DOHH2 (cell line): ENCODE data around the gene XAF1.

ENCODE experiments used
- H3F3A ChIP-seq: fragments of 200-600 bp; sonication (generic), shearing (Covaris generic); 2 replicates; pipeline ENCODE4 v1.6.0; 2016; ENCODE audit warnings: antibody characterized with exemption, mild to moderate bottlenecking; ENCODE audit not compliant: control insufficient read depth, insufficient read depth
- H3K27ac ChIP-seq: fragments of 200-600 bp; sonication (generic); 2 replicates; pipeline ENCODE4 v1.5.1; 2014; ENCODE audit warnings: low read depth, mild to moderate bottlenecking, low read length, moderate library complexity
- H3K27me3 ChIP-seq: fragments of 200-600 bp; sonication (generic); 2 replicates; pipeline ENCODE4 v1.6.1; 2014; ENCODE audit warnings: mild to moderate bottlenecking, low read length, mixed read lengths; ENCODE audit not compliant: control insufficient read depth
- H3K36me3 ChIP-seq: fragments of 200-600 bp; sonication (generic); 2 replicates; pipeline ENCODE4 v1.6.1; 2014; ENCODE audit warnings: mild to moderate bottlenecking, low read length, moderate library complexity, mixed read lengths; ENCODE audit not compliant: control insufficient read depth
- H3K4me1 ChIP-seq: fragments of 200-600 bp; sonication (generic); 2 replicates; pipeline ENCODE4 v1.6.1; 2014; ENCODE audit warnings: mild to moderate bottlenecking, low read length, mixed read lengths; ENCODE audit not compliant: control insufficient read depth
- H3K4me2 ChIP-seq: fragments of 200-600 bp; sonication (generic); 2 replicates; pipeline ENCODE4 v1.6.0; 2014; ENCODE audit warnings: mild to moderate bottlenecking, low read length, moderate library complexity
- H3K4me3 ChIP-seq: fragments of 200-600 bp; sonication (generic); 2 replicates; pipeline ENCODE4 v1.5.1; 2014; ENCODE audit warnings: mild to moderate bottlenecking, low read length, mixed read lengths
- H3K79me2 ChIP-seq: fragments of 200-600 bp; sonication (generic); 2 replicates; pipeline ENCODE4 v1.6.1; 2014; ENCODE audit warnings: mild to moderate bottlenecking, low read length, mixed read lengths; ENCODE audit not compliant: control insufficient read depth
- H3K9me2 ChIP-seq: fragments of 200-600 bp; sonication (generic); replicated peaks from 2 replicates; pipeline ENCODE4 v1.6.1; 2014; ENCODE audit warnings: mild to moderate bottlenecking, low read length, mixed read lengths; ENCODE audit not compliant: control insufficient read depth
- H3K9me3 ChIP-seq: fragments of 200-600 bp; sonication (generic); 2 replicates; pipeline ENCODE4 v1.6.1; 2014; ENCODE audit warnings: antibody characterized with exemption, low read length, mixed read lengths; ENCODE audit not compliant: control insufficient read depth, insufficient read depth
- H4K20me1 ChIP-seq: fragments of 200-600 bp; sonication (generic); 2 replicates; pipeline ENCODE4 v1.6.0; 2014; ENCODE audit warnings: low read depth, mild to moderate bottlenecking, antibody characterized with exemption, low read length, moderate library complexity; ENCODE audit not compliant: control insufficient read depth, insufficient read depth
- EZH2phosphoT487 ChIP-seq: fragments of 200-600 bp; sonication (generic); IDR thresholded peaks from 2 replicates; pipeline ENCODE4 v1.6.1; 2017; ENCODE audit warnings: borderline replicate concordance, mild to moderate bottlenecking, antibody characterized with exemption, low read length, moderate library complexity, mixed read lengths
- TF ChIP-seq, protein P1 (sequence below): fragments of 200-600 bp; sonication (generic); IDR thresholded peaks from one replicate; pipeline ENCODE4 v1.5.1; 2014; ENCODE audit warnings: antibody characterized with exemption, mild to moderate bottlenecking, low read depth, low read length; ENCODE audit not compliant: poor library complexity, severe bottlenecking

The XAF1 gene

GRCh38 chr17:6787081-6787693 lies 31.3 kb downstream of the XAF1 start:
- Histone ChIP-seq H3K4me2 (no peak overlapping the region), H3K9me3 (no peaks in the 10 kb centered on the region), H3F3A (no peaks in the 10 kb centered on the region), H3K79me2 (no peaks in the 10 kb centered on the region), H3K27me3 (peaks cover 16% of the 10 kb centered on the region), H3K4me1 (no peaks in the 10 kb centered on the region), H3K36me3 (no peaks in the 10 kb centered on the region), H3K4me3 (no peak overlapping the region), H3K27ac (no peak overlapping the region), H3K9me2 (no peaks in the 10 kb centered on the region), H4K20me1 (no peaks in the 10 kb centered on the region)
- TF ChIP-seq EZH2phosphoT487, result no peak
- TF ChIP-seq, protein P1, sequence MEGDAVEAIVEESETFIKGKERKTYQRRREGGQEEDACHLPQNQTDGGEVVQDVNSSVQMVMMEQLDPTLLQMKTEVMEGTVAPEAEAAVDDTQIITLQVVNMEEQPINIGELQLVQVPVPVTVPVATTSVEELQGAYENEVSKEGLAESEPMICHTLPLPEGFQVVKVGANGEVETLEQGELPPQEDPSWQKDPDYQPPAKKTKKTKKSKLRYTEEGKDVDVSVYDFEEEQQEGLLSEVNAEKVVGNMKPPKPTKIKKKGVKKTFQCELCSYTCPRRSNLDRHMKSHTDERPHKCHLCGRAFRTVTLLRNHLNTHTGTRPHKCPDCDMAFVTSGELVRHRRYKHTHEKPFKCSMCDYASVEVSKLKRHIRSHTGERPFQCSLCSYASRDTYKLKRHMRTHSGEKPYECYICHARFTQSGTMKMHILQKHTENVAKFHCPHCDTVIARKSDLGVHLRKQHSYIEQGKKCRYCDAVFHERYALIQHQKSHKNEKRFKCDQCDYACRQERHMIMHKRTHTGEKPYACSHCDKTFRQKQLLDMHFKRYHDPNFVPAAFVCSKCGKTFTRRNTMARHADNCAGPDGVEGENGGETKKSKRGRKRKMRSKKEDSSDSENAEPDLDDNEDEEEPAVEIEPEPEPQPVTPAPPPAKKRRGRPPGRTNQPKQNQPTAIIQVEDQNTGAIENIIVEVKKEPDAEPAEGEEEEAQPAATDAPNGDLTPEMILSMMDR, result no peak

DNA sequence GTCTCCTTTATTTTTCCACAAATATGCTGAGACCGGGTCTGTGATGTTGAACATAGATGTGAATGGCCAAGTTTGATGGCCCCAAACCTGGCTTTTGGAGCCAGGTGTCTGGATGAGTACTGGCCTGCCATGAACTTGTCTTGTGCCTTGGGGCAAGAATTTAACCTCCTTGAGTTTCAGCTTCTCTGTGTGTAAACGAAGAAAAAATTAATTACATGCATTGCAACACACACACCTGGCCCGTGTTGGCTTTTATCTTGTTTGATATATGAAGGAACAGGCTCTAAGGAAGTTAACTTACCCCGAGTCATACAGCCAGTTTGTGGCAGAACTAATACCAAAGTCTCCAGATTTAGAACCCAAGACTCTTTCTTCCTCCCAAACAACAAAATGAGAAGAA lies 33.3 kb downstream of the XAF1 start:
- Histone ChIP-seq H3K4me3 (no peak overlapping the region), H3K79me2 (no peaks in the 10 kb centered on the region), H3K36me3 (no peaks in the 10 kb centered on the region), H3K9me2 (no peaks in the 10 kb centered on the region), H3K4me2 (no peak overlapping the region), H3K9me3 (no peaks in the 10 kb centered on the region), H4K20me1 (no peaks in the 10 kb centered on the region), H3K27ac (no peak overlapping the region), H3K27me3 (peaks cover 19% of the 10 kb centered on the region), H3F3A (no peaks in the 10 kb centered on the region), H3K4me1 (no peaks in the 10 kb centered on the region)
- TF ChIP-seq, protein P1, result no peak
- TF ChIP-seq EZH2phosphoT487, result no peak

GRCh38 chr17:6793748-6794493 lies 38.1 kb downstream of the XAF1 start:
- no peaks in the 10 kb centered on the region for H3F3A ChIP-seq
- H3K4me3 ChIP-seq, result no peak overlapping the region
- no peaks in the 10 kb centered on the region for H4K20me1 ChIP-seq
- H3K9me3 ChIP-seq, result no peaks in the 10 kb centered on the region
- peaks cover 19% of the 10 kb centered on the region for H3K27me3 ChIP-seq
- no peak overlapping the region for H3K27ac ChIP-seq
- H3K4me1 ChIP-seq, result no peaks in the 10 kb centered on the region
- no peaks in the 10 kb centered on the region for H3K79me2 ChIP-seq
- no peak overlapping the region for H3K4me2 ChIP-seq
- H3K9me2 ChIP-seq, result no peaks in the 10 kb centered on the region
- TF ChIP-seq, protein P1, result no peak
- TF ChIP-seq EZH2phosphoT487, result no peak
- H3K36me3 ChIP-seq, result no peaks in the 10 kb centered on the region
